ENCODE results near the gene CADPS2. TPM values are rescaled to one million over a fixed set of nuclear protein-coding genes. Genes with fewer than 3 reads are reported as not detected.

Gene CADPS2
- total RNA-seq, 2 donors from 2014 or later, result 31.9 to 63.9 TPM

- DNase-seq, result no peak
- Histone ChIP-seq H3K4me3 (no peak overlapping the region), H3K4me1 (peaks cover 8% of the 10 kb centered on the region), H3K27ac (no peak overlapping the region), H3K9me3 (no peaks in the 10 kb centered on the region), H3K27me3 (no peaks in the 10 kb centered on the region), H3K36me3 (replicated peaks in 1 of 2; ENCODE audit: insufficient read depth in 1 of 2, low read depth in 2 of 2) (no peaks in the 10 kb centered on the region)
- 80 to 84% methylated on average over 3 of the region's 3 CpGs for WGBS, 2 donors
- ATAC-seq, result no peak
- TF ChIP-seq POLR2A (IDR thresholded peaks at IDR 0.05), result no peak
- TF ChIP-seq, protein P1, sequence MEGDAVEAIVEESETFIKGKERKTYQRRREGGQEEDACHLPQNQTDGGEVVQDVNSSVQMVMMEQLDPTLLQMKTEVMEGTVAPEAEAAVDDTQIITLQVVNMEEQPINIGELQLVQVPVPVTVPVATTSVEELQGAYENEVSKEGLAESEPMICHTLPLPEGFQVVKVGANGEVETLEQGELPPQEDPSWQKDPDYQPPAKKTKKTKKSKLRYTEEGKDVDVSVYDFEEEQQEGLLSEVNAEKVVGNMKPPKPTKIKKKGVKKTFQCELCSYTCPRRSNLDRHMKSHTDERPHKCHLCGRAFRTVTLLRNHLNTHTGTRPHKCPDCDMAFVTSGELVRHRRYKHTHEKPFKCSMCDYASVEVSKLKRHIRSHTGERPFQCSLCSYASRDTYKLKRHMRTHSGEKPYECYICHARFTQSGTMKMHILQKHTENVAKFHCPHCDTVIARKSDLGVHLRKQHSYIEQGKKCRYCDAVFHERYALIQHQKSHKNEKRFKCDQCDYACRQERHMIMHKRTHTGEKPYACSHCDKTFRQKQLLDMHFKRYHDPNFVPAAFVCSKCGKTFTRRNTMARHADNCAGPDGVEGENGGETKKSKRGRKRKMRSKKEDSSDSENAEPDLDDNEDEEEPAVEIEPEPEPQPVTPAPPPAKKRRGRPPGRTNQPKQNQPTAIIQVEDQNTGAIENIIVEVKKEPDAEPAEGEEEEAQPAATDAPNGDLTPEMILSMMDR (IDR thresholded peaks at IDR 0.05), result no peak
- intact Hi-C loops (cut with DNase I), result no loop called here
Observed at GRCh38 chr7:122633472-122633871, 252.8 kb downstream of the CADPS2 start.

- peaks cover 8% of the 10 kb centered on the region for H3K4me1 ChIP-seq
- H3K4me3 ChIP-seq, result no peak overlapping the region
- no peaks in the 10 kb centered on the region for H3K9me3 ChIP-seq
- ATAC-seq (no peak), DNase-seq (no peak)
- no peaks in the 10 kb centered on the region for H3K36me3 ChIP-seq (replicated peaks in 1 of 2; ENCODE audit: insufficient read depth in 1 of 2, low read depth in 2 of 2)
- no peak for TF ChIP-seq POLR2A (IDR thresholded peaks at IDR 0.05)
- TF ChIP-seq, protein P1 (IDR thresholded peaks at IDR 0.05), result no peak
- no peak overlapping the region for H3K27ac ChIP-seq
- no peaks in the 10 kb centered on the region for H3K27me3 ChIP-seq
- intact Hi-C loops (cut with DNase I), result no loop called here
Observed at GRCh38 chr7:122632238-122632637, 254.0 kb downstream of the CADPS2 start.

DNA sequence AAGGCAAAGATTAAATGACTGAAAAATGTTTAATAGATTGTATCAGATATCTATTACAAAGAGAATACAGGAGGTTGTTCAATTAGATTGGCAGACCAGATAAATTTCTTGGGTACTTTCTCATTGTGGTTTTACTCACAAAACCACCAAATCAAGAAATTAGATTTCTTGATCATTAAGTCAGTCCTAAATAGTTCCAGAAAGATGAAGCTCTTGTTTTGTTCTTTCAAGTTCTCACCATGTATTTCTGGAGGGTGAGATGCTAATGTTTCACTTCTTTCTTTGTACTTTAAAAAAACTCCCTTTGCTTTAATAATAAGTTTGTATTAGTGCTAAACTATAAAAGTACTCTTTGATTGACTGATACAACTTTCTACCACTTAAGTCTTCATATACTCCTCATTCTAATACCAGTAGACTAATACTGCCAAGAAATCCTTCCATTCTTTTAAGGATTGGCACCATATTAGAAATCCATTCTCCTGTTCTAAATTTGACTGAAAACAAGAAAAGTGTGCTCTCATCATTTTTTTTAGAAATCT lies 256.8 kb downstream of the CADPS2 start:
- Histone ChIP-seq H3K9me3 (no peaks in the 10 kb centered on the region), H3K4me1 (peaks cover 8% of the 10 kb centered on the region), H3K27me3 (no peaks in the 10 kb centered on the region), H3K4me3 (no peak overlapping the region), H3K36me3 (replicated peaks in 1 of 2; ENCODE audit: insufficient read depth in 1 of 2, low read depth in 2 of 2) (no peaks in the 10 kb centered on the region), H3K27ac (no peak overlapping the region)
- TF ChIP-seq, protein P1 (IDR thresholded peaks at IDR 0.05), result no peak
- no peak for TF ChIP-seq POLR2A (IDR thresholded peaks at IDR 0.05)
- ATAC-seq (no peak), DNase-seq (no peak)
- intact Hi-C loops (cut with DNase I), result no loop called here

DNA sequence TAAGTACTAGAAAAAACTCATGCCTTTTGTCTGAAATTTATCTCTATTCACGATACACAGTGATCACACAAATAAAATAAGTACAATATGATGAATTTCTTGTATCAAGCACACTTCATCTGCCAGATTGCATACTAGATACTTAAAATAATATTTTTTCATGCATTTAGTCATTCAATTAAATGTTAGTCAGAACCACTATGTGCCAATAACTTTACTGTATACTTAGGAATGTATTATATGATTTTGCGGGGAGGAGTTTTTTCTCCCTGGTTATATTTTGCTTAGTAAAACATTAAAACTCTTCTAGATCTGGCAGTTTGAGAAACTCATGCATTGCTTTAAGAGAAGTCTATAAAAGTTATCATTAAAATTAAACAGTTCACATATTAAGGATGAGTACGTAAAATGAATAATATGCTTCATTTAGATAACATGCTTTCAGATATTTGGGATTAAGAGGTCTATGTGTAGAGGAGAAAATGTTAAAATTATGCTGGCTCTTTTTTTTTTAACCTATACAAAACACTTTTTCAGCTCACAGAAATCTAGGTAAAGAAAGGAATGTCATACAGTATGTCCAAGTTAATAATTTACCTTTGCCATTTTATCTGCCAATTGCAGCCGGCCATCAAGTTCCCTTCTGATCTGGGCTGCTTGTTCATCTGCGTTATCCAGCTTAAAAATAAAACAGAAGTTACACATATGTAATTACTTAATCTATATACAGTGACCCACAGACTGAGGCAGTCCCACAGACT lies 257.4 kb downstream of the CADPS2 start:
- ATAC-seq, result no peak

More for the DNA sequence above, 257.4 kb downstream of the CADPS2 start:
- intact Hi-C loops (cut with DNase I), result no loop called here
- DNase-seq, result no peak
- H3K27ac ChIP-seq, result no peak overlapping the region
- no peaks in the 10 kb centered on the region for H3K36me3 ChIP-seq (replicated peaks in 1 of 2; ENCODE audit: insufficient read depth in 1 of 2, low read depth in 2 of 2)
- H3K4me3 ChIP-seq, result no peak overlapping the region
- TF ChIP-seq, protein P1 (IDR thresholded peaks at IDR 0.05), result no peak
- TF ChIP-seq POLR2A (IDR thresholded peaks at IDR 0.05), result no peak
- peaks cover 8% of the 10 kb centered on the region for H3K4me1 ChIP-seq
- H3K9me3 ChIP-seq, result no peaks in the 10 kb centered on the region
- WGBS, 2 donors, result 62 to 63% methylated on average over 5 of the region's 5 CpGs
- no peaks in the 10 kb centered on the region for H3K27me3 ChIP-seq

All from body of pancreas (tissue), 4 donors.